IPS-20b (cell line): ENCODE measurements around the gene CFAP54.
"Not testable (repeated sequence)": the region's sequence is repeated elsewhere in the genome, so short reads cannot be mapped to it uniquely, and the experiment has no call there.

ENCODE experiments used
- H3K27ac ChIP-seq: one replicate; pipeline ENCODE4 v1.5.1; 2013; ENCODE audit warnings: low read length
- H3K27me3 ChIP-seq: 2 replicates; pipeline ENCODE4 v1.6.1; 2013; ENCODE audit warnings: mild to moderate bottlenecking, low read length, inconsistent platforms; ENCODE audit not compliant: insufficient read depth
- H3K36me3 ChIP-seq: 2 replicates; pipeline ENCODE4 v1.6.1; 2013; ENCODE audit warnings: low read depth, mild to moderate bottlenecking, inconsistent platforms, low read length, moderate library complexity; ENCODE audit not compliant: insufficient read depth
- H3K4me1 ChIP-seq: 2 replicates; pipeline ENCODE4 v1.6.1; 2013; ENCODE audit warnings: mild to moderate bottlenecking, control low read depth, inconsistent platforms, low read length, moderate library complexity; ENCODE audit not compliant: insufficient read depth
- H3K4me3 ChIP-seq: 2 replicates; pipeline ENCODE4 v1.5.1; 2013; ENCODE audit warnings: mild to moderate bottlenecking, low read length, inconsistent platforms
- H3K9ac ChIP-seq: 2 replicates; pipeline ENCODE4 v1.6.1; 2013; ENCODE audit warnings: low read depth, mild to moderate bottlenecking, inconsistent platforms, low read length, moderate library complexity
- H3K9me3 ChIP-seq: 2 replicates; pipeline ENCODE4 v1.6.1; 2013; ENCODE audit warnings: mild to moderate bottlenecking, low read depth, low read length, inconsistent platforms; ENCODE audit not compliant: insufficient read depth

The CFAP54 gene

GRCh38 chr12:96658075-96658474 is 168.7 kb downstream of the CFAP54 start:
- Histone ChIP-seq H3K9ac (no peak overlapping the region), H3K27me3 (no peaks in the 10 kb centered on the region), H3K36me3 (no peaks in the 10 kb centered on the region), H3K4me3 (no peak overlapping the region), H3K27ac (no peak overlapping the region), H3K9me3 (no peaks in the 10 kb centered on the region), H3K4me1 (no peaks in the 10 kb centered on the region)

- Histone ChIP-seq H3K4me3 (no peak overlapping the region), H3K4me1 (no peaks in the 10 kb centered on the region), H3K9me3 (peaks cover 11% of the 10 kb centered on the region), H3K27ac (no peak overlapping the region), H3K36me3 (no peaks in the 10 kb centered on the region), H3K9ac (no peak overlapping the region), H3K27me3 (no peaks in the 10 kb centered on the region)
These were observed 180.4 kb downstream of the CFAP54 start for GRCh38 chr12:96669786-96670185.

- no peaks in the 10 kb centered on the region for H3K4me1 ChIP-seq
- H3K27me3 ChIP-seq: no peaks in the 10 kb centered on the region
- peaks cover 11% of the 10 kb centered on the region for H3K9me3 ChIP-seq
- no peak overlapping the region for H3K4me3 ChIP-seq
- no peaks in the 10 kb centered on the region for H3K36me3 ChIP-seq
- H3K27ac ChIP-seq: no peak overlapping the region
- H3K9ac ChIP-seq: no peak overlapping the region
These were observed 181.0 kb downstream of the CFAP54 start for GRCh38 chr12:96670334-96670899.

GRCh38 chr12:96675519-96675918 is 186.1 kb downstream of the CFAP54 start:
- not testable (repeated sequence) for H3K4me3 ChIP-seq, H3K27ac ChIP-seq, H3K9me3 ChIP-seq, H3K36me3 ChIP-seq, H3K27me3 ChIP-seq, H3K9ac ChIP-seq, H3K4me1 ChIP-seq

- no peaks in the 10 kb centered on the region for H3K27me3 ChIP-seq
- H3K27ac ChIP-seq: no peak overlapping the region
- H3K9me3 ChIP-seq: no peaks in the 10 kb centered on the region
- H3K36me3 ChIP-seq: no peaks in the 10 kb centered on the region
- no peaks in the 10 kb centered on the region for H3K4me1 ChIP-seq
- no peak overlapping the region for H3K4me3 ChIP-seq
- H3K9ac ChIP-seq: no peak overlapping the region
These were observed 188.0 kb downstream of the CFAP54 start for GRCh38 chr12:96677363-96677762.

GRCh38 chr12:96687719-96688118 is 198.3 kb downstream of the CFAP54 start:
- no peaks in the 10 kb centered on the region for H3K4me1 ChIP-seq
- no peak overlapping the region for H3K9ac ChIP-seq
- no peaks in the 10 kb centered on the region for H3K27me3 ChIP-seq
- no peaks in the 10 kb centered on the region for H3K9me3 ChIP-seq
- H3K36me3 ChIP-seq: no peaks in the 10 kb centered on the region
- H3K27ac ChIP-seq: no peak overlapping the region
- H3K4me3 ChIP-seq: no peak overlapping the region

GRCh38 chr12:96698521-96698920 is 209.1 kb downstream of the CFAP54 start:
- H3K27me3 ChIP-seq: no peaks in the 10 kb centered on the region
- H3K9ac ChIP-seq: no peak overlapping the region
- no peaks in the 10 kb centered on the region for H3K4me1 ChIP-seq
- no peaks in the 10 kb centered on the region for H3K36me3 ChIP-seq
- no peak overlapping the region for H3K4me3 ChIP-seq
- no peaks in the 10 kb centered on the region for H3K9me3 ChIP-seq
- no peak overlapping the region for H3K27ac ChIP-seq

GRCh38 chr12:96698965-96699364 is 209.6 kb downstream of the CFAP54 start:
- Histone ChIP-seq H3K27me3 (no peaks in the 10 kb centered on the region), H3K36me3 (no peaks in the 10 kb centered on the region), H3K9me3 (no peaks in the 10 kb centered on the region), H3K4me3 (no peak overlapping the region), H3K9ac (no peak overlapping the region), H3K27ac (no peak overlapping the region), H3K4me1 (no peaks in the 10 kb centered on the region)

- Histone ChIP-seq H3K27me3 (no peaks in the 10 kb centered on the region), H3K4me3 (no peak overlapping the region)
These were observed 212.5 kb downstream of the CFAP54 start for GRCh38 chr12:96701856-96702255.

GRCh38 chr12:96710127-96710745 is 220.9 kb downstream of the CFAP54 start:
- Histone ChIP-seq H3K4me3 (no peak overlapping the region), H3K9me3 (no peaks in the 10 kb centered on the region), H3K27me3 (no peaks in the 10 kb centered on the region), H3K4me1 (no peaks in the 10 kb centered on the region; the same call in 1 of the 2 replicates), H3K9ac (no peak overlapping the region), H3K27ac (no peak overlapping the region), H3K36me3 (no peaks in the 10 kb centered on the region)

More at GRCh38 chr12:96701856-96702255, 212.5 kb downstream of the CFAP54 start:
- Histone ChIP-seq H3K4me1 (no peaks in the 10 kb centered on the region), H3K36me3 (no peaks in the 10 kb centered on the region), H3K9me3 (no peaks in the 10 kb centered on the region), H3K27ac (no peak overlapping the region), H3K9ac (no peak overlapping the region)

GRCh38 chr12:96711364-96711763 is 222.0 kb downstream of the CFAP54 start:
- no peaks in the 10 kb centered on the region; the same call in 1 of the 2 replicates for H3K4me1 ChIP-seq
- no peaks in the 10 kb centered on the region for H3K27me3 ChIP-seq
- H3K9me3 ChIP-seq: no peaks in the 10 kb centered on the region
- H3K27ac ChIP-seq: no peak overlapping the region
- H3K4me3 ChIP-seq: no peak overlapping the region
- H3K36me3 ChIP-seq: no peaks in the 10 kb centered on the region
- H3K9ac ChIP-seq: no peak overlapping the region

- Histone ChIP-seq H3K4me3 (no peak overlapping the region), H3K9me3 (no peaks in the 10 kb centered on the region), H3K4me1 (no peaks in the 10 kb centered on the region; the same call in 1 of the 2 replicates), H3K9ac (no peak overlapping the region), H3K27me3 (no peaks in the 10 kb centered on the region), H3K36me3 (no peaks in the 10 kb centered on the region), H3K27ac (no peak overlapping the region)
These were observed 224.8 kb downstream of the CFAP54 start for GRCh38 chr12:96714199-96714598.
